Measurements from ENCODE around the gene CRYBB1.
"Not testable (repeated sequence)": the region's sequence is repeated elsewhere in the genome, so short reads cannot be mapped to it uniquely, and the experiment has no call there.

CRYBB1 gene

DNA sequence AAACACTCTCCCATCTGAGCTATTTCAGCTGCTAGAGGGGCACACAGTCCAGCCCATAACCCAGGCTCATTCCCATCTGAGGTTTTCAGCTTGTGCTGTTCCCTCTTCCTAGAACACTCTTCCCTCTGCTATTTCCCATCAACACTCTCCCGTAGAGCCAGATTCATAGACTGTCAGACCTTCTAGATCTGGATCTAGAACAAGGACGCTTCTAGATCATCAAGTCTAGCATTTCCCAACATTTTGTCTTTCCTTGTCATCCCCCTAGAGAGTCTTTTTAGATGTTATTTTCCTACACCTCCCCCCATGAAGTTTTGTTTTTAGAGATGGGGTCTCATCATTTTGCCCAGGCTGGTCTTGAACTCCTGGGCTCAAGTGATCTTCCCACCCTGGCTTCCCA, 17.3 kb upstream of the CRYBB1 start:
- DNase-seq: no peak

DNA sequence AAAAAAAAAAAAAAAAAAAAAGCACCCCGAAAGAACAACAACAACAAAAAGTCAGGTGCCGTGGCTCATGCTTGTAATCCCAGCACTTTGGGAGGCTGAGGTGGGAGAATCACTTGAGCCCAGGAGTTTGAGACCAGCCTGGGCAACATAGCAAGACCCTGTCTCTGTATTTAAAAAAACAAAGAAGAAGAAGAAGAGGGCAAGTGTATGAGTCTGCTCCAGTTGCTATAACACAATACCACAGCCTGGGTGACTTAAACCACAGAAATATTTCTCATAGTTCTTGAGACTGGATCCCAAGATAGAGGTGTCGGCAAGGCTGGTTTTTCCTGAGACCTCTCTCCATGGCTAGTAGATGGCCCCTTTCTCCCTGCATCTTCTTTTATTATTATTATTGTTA, 16.4 kb upstream of the CRYBB1 start:
- no peak for DNase-seq

DNA sequence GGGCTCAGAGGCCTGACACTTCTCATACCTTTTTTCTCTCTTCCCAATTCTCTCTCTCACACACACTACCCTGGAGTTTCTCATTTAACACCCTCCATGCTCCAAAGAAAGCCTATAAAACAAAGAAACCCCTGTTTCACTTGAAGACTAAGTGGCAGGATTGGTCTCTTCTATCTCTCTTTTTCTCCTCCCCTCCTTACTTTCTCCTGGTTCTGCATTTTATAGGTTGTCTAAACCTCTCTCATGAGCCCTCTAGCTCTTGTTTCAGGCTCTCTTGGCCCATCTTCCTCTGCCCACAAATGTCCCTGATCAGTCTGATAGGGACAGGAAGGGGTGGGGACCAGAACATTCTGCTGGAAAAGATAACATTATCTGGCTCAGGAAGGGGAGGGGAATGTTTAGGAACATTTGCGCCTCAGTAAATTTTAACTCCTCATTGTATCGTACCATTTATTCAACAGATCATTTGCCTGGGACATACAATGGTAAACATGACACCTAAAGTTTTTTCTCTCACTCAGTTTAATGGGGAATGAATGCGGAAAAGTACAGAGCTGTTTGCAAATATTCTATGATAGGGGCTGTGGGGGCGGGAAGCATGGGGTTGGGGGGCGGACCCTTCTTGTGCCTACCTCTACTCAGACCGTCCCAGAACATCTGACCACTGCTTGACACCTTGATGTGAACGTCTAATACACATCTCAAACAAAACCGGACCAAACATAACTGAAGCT, 14.8 kb upstream of the CRYBB1 start:
- no peak for DNase-seq

DNA sequence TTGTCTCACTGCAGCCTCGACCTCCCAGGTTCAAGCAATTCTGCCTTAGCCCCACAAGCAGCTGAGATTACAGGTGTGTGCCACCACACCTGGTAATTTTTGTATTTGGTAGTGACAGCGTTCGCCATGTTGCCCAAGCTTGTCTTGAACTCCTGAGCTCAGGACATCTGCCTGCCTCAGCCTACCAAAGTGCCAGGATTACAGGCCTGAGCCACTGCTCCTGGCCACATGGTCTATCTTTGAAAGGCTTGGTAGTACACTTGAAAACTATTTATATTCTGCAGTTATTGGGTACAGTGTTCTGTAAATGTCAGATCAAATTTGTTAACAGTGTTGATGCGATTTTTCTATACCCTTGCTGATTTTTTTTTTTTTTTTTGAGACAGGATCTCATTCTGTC, 13.5 kb upstream of the CRYBB1 start:
- DNase-seq: no peak

DNA sequence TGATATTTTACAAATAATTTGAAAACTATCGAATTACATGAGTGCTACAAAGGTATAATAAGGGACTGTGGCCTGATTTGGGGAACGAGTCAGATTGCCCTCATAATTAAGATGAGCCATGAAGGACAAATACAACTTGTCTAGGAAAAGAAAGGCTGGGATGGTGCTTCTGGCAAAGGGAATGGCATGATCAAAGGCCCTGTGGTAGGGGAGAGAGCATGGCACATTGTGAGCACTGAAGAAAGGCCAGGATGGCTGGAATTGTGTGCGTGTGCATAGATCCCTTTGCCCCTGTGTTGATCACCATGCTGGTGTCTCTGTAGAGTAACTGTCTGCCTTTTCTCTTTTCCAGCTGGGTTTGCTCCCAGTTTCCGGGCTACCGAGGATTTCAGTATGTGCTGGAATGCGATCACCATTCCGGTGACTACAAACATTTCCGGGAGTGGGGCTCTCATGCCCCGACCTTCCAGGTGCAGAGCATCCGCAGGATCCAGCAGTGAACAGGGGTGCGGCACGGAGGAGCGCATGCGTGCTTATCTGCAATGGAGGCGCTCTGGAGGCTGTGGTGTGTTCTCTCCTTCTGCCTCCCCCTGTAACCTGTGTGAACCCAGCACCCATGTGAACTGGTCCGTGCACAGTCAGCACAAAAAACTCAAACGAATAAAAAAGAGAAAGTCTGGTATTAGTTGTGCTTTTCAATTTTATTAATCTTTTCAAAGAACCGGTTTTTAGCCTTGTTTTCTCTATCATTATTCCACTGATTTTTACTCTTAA, 12.3 kb upstream of the CRYBB1 start:
- DNase-seq: no peak

DNA sequence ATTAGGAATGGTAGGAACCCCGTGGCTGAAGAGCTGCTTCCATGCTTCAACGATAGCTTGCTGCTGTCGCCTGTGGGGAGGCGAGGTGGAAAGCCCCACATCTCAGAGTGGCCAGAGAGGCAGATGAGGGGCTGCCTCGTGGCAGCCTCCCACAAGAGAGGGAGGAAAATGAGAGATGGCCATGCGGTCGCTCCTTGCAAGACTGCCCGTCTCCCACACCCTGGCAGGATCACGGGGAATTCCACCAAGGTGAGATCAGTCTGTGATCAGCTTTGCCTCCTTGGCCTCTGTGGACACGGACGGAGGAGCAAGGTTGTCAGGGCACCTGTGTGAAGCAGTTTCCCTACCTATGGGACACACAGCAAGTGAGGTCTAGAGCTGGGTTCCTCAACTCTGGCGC, 7.0 kb upstream of the CRYBB1 start:
- no peak for DNase-seq

DNA sequence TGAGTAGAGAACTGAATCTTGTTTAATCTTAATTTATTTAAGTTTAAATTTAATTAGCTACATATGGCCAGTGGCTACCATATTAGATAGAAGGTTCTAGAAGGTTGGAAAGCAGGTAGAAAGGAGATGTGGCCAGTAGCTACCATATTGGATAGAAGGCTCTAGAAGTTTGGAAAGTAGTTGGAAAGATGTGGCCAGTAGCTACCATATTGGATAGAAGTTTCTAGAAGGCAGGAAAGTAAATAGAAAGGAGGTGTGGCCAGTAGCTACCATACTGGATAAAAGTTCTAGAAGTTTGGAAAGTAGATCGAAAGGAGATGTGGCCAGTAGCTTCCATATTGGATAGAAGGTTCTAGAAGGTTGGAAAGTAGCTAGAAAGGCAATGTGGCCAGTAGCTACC, 6.2 kb upstream of the CRYBB1 start:
- DNase-seq: no peak

DNA sequence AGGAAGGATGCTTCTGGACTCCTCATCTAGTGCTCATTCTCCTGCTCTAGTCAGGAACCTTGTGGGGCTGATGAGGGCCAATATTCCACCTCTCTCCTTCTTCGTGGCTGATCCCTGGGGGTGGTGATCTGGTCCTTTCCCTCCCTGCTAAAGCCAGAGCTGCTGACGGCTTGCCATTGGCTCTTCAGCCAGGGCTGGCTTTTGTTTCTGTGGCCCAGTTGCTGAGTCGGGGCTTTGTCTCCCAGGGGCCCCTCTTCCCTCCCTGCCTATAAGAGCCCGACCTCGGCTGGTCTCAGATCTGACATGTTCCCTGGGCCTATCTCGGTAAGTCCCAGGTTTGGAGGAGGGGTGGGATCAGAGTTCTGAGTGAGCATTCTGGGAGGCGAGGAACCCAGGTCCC, 3.8 kb upstream of the CRYBB1 start, which contains the start of gene CRYBA4:
Gene CRYBA4, plus strand, starts transcription at position 301 of the 400 bp plus-strand sequence. CDS start 634 bp downstream, outside the sequence.
- DNase-seq: no peak

DNA sequence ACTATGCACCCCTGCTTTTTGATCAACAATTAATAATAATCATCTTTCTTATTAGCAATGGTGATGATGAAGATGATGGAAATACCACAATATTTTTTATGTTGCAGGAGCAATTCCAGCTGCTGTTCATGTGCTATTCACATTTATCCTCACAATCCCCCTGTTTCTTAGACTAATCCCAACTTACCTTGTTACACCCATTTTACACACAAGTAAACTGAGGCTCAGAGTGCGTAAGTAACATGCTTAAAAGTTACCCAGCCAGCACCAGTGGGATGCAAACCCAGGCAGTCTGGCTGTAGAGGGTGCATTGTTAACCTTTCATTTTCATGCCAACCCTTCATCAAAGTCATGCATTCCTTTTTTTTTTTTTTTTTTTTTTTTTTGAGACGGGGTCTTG, 2.4 kb upstream of the CRYBB1 start:
- no peak for DNase-seq

DNA sequence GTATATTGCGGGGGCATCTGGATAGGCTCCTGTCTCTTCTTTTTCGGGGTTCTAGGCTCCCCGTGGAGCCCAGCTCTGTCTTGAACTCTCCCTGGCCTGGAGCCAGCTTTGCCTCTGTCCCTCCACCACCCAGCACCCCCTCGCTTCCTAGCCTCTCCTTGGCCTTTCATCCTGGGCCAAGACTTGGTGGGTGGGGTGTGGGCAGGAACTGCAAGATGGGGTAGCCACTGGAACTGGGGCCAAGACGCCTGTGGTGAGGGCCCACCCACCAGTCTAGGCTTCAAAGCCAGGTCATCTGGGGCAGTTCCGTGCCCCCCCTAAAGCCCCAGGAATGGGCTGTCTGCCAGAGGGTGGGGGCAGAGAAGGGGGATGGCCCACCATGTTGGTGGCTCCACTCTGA, 1.7 kb upstream of the CRYBB1 start:
- DNase-seq: no peak

DNA sequence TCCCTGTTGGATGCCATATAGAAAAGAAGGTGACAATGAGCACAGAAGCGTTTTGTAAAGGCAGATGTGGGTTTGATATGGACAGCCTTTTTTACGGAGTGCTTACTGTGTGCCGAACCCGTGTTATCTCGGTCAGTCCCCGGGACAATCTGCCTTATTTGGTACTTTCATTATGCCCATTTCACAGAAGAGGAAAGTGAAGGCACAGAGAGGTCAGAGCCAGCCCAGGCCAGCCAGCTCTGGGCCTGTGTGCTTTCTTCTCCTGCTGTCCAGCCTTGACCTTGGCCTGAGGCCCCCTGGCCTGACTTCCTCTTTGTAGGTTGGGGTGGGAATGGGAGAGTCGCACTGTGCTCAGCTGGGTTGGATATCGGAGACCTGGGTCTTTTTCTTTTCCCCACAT, 628 bp upstream of the CRYBB1 start:
- DNase-seq: no peak

DNA sequence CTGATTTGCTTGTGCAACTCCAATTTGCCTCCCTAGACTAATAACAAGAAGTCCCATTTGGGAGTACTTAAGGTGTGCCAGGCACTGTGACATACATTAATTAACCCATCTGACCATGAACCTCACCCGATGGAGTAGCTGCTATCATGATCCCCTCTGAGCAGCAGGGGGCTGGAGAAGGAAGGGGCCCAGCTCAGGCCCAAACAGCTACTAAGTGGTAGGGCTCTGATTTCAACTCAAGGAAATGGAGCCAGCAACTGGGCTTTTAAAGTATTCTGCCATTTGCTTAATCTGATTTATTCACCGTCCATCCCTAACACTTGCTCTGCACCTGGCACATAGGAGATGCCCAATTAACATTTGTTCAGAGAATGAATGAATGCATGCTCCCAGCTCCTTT, 1.2 kb downstream of the CRYBB1 start:
- no peak for DNase-seq

DNA sequence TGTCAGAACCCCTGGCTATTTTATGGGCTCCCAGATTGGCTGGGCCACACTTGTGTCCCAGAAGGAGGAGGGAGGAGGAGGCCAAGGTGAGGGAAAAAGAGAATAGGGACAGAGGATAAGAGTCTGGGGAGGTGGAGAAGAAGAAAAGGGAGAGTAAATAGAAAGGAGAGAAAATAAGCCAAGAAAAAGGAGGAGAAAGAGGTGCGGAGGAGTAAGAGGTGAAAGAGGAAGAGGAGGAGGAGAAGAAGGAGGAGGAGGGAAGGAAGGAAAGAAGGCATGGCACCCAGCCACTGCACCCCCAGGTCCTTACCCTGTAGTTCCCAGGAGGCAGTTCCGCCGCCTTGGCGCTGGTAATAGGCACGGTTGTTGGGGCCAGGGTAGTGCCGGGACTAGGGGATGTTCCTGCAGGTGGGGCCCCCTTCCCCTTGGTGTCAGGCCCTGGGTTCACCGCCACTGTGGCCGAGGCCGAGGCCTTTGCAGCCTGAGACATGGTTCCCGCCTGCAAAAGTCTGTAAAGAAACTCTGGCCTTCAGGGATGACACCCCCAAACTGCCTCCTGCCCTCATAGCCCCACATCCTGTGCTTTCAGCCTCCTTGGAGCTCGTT, 1.9 kb downstream of the CRYBB1 start:
- no peak for DNase-seq

DNA sequence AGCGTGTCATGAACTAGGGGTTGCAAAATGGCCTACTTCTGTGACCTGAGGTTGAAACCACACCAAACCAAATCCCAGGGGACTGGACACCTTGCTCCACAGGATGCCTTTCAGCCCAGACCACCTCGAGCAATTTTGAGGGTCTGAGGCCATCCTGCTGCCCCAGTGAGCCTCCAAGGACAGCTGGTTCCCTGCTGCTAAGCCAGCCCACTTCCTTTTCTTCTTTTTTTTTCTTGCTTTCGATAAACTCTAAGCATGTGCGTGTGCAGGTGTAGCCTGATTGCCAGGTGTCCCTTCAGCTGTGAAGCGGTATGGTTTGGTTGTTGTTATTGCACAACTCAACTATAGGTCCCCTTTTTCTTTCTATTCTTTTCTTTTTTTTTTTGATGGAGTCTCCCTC, 2.7 kb downstream of the CRYBB1 start:
- no peak for DNase-seq

DNA sequence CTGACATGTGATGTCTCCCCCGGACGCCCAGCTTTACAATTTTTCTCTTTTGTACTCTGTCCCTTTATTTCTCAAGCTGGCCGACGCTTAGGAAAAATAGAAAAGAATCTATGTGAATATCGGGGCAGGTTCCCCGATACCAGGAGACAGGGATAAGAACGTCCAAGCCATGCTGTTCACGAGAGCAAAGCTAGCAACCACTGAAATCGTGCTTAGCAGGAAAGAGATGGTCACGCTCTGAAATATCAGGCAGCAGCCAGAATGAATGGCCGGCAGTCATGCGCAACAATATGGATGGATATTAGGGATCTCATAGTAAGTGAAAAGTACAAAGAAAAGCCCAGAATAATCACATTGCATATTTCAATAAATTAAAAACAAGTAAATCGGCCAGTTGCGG, 3.5 kb downstream of the CRYBB1 start:
- DNase-seq: no peak

DNA sequence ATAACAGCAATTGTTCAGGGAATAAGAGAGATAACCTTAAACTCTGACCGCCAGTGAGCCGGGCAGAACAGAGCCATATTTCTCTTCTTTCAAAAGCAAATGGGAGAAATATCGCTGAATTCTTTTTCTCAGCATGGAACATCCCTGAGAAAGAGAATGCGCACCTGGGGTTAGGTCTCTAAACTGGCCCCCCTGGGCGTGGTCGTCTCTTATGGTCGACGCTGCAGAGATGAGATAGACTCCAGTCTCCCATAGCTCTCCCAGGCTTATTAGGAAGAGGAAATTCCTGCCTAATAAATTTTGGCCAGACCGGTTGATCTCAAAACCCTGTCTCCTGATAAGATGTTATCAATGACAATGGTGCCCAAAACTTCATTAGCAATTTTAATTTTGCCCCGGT, 4.1 kb downstream of the CRYBB1 start:
- not testable (repeated sequence) for DNase-seq

DNA sequence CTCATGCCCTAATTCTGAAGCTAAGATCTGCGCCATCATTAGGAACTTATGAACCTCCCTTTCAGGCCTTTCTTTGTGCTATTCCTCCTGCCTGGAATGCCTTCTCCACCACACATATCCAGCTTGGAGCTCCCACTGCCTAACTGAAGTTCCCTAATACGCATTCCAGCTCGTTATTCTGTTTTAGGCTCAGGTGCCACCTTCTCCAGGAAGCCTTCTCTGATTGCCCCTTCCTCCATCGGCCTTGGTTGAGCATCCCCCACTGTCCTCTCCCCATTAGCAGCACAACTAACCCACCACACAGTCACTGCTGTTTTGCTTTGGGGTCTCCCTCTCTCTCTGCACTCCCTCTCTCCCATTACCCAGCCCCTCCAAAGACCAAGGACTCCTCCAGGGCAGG, 5.2 kb downstream of the CRYBB1 start:
- no peak for DNase-seq

DNA sequence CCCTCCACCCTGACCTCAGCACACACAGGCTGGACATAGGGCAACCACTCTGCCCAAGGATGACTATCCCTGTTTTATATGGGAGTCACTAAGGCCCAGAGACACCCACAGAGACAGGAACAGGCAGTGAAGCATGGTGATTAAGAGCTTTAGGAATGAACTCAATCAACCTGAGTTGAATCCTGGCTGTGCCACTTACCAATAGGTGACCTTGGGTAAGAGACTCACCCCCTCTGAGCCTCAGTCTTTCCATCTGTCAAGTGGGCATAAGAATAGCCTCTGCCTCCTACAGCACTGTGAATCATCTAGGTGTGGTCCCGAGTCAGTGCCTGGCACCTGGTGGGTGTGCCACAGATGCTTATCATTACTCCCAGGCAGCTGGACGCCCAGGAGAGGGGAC, 6.8 kb downstream of the CRYBB1 start:
- no peak for DNase-seq

DNA sequence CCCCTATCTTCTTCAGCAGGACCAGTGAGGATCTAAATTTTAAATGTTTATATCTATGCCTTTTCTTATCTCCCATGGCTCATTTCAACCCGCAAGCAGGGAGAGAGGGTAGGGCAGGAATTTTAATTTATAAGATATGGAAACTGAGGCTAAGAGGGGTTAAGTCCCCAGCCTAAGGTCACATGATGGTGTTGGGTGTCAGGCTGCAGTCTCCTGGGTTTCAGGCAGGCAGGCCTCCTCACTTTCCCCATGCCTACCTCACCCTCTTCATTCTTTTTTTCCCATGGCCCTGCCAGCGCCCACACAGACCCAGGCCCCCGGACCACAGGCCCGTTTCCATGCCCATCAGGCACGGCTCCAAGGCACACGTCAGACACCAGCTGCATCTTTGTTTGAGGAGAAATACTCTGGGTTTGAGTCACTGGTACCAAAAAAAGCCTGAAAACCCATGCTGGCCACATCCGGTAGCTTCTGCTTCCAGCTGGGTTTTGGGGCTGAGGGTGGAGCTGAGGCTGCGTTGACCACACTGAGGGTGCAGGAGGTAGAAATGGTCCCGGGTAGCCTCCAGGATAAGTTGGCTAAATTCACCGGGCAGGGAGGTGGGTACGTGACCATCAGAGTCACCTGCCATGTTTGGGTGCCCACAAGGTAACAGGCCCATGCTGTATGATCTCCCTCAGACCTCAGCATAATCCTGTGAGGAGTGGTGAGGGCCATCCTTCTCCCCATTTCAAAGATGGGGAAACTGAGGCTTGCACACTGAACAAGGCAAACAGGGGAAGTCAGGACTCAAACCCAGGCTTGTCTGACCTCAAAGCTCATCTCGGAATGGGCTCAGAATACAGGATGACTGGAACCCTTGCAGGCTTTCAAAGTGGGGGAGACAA, 7.5 kb downstream of the CRYBB1 start:
- no peak for DNase-seq

DNA sequence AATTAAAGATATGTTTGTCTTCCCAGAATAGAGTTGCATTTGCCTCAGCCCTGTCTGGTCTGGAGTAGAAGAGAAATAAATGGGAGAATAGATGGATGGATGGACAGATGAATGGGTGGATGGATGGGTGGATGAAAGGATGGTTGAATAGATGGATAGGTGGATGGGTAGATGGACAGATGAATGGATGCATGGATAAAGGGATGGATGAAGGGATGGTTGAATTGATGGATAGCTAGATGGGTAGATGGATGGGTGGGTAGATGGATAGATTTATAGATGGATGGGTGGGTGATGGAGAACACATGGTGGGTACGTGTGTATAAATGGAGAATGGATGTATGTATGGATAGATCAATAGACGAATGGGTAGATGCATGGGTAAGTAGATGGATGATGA, 8.5 kb downstream of the CRYBB1 start:
- no peak for DNase-seq

DNA sequence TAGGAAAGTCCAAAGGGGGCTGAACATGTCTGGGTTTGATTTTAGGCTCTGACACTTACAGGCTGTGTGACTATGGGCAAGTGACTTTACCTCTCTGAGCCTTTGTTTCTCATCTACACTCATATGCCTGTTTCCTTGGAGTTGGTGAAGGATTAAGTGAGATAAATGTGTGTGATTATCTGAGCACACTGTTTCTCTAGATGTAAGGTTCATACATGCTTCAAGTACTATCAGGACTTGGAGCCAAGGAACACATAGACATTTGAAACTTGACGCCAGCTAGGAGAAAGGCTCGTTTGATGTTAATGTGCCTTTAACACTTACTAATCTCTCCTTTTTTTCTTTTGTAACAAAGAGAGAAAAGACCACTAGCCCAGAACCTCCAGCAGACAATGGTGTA, 9.7 kb downstream of the CRYBB1 start:
- DNase-seq: no peak

DNA sequence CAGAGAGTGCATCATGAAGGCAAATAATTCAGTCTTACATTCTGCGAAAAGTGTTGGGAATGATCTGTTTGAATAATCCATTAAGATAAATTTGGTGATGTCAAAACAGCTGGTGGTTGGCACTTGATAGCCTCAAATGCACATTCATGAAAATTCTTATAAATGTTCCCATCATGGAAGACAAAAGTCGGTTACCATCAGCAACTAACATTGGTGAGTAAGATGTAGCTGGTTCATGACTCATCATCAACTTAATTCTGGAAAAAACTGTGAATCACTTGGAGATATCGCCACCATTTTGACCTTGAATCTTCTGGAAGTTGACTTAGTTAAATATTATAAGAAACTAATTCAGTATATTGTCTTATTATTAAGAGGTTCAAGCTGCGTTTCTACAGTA, 11.2 kb downstream of the CRYBB1 start:
- DNase-seq: no peak

DNA sequence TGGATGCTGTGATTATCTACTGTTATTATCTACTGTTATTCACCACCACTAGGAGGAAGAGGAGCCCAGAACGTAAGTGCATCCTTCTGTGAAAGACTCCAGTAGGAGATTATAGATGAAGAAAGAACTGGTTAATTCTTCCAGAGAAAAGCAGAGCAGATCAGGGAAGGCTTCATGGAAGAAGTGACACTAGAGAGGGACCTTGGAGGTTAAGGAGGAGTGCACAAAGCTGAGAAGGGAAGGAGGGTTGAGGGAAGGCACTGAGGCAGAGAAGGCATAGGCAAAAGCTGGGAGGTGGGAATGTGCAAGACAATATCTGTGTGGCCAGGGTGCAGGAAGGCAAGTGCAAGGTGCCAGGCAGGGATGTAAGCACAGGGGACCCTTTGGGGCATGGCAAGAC, 13.5 kb downstream of the CRYBB1 start:
- DNase-seq: no peak
